D341Med (cell line): ENCODE results near the gene CASK.

Experiments
- DNase-seq: peaks from one replicate; pipeline ENCODE4 v3.0.0; 2012; ENCODE audit warnings: low spot score

Gene CASK

DNA sequence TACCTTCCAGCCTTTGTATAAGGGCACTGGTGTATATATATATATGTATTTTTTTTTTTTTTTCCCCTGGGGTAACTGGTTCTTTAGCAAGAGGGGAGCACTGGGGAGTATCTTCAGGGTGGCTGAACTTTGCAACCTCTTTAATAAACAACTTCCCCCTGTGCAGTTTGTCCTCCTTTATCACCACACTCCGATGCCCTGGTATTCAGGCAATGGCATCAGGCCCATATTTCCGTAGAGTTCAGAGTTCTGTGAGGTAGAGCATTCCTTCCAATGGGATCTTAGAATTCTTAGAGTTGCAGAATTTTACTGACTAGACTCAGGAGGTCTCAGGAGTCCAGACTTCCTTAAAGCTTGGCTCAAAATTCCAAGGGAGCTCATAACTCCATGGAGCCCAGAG lies 451.6 kb downstream of the CASK start:
- no peak for DNase-seq

DNA sequence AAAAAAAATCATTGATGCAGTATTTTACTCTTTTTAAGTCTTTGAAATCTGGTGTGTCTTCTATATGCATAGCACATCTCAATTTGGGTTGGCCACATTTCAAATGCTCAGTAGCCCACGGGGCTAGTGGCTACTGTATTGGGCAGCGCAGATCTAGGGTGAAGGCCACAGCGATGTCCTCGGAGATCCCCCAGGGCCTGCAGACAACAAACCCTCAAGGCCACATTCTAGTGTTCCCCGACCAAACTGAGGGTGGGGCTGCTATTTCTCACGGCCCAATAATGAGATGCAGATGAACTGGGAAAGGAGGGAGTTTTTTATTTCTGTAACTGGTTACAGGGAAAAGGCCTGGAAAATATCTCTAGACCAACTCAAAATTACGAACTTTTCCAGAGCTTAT lies 452.6 kb downstream of the CASK start:
- no peak for DNase-seq

DNA sequence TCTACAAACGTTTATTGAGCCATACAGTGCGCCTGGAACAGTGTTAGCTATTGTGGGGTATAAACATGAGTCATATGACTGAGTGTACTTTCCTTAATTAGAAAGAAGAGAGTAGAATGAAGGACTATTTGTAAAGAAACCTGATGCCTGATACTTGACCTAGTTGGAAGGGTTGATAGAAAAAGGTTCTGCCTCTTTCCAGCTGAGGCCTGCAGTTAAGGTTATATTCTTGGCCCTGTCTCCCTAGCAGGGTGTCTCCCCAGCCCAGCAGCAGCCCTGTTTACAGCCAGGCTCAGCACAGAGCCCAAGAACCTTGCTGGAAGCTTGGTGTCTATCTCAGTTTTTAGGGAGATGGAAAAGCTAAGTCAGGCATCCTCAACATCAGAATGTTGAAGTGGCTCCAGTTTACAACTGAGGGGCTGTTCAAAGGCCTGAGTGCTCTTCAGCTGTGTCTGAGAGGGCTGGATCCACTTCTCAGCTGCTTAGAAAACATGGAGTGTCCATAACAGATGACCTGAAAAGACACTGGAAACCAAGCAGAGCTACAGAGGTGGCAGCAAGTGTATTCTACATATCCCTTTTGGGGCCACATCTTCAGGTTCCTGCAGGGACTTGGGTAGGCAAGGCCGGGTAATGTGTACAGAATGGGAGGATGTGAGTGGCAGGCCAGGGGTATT lies 454.6 kb downstream of the CASK start:
- DNase-seq = no peak
